Suprapubic skin (tissue), 4 donors: ENCODE results near the gene CALM3. TPM values are rescaled to one million over a fixed set of nuclear protein-coding genes. Genes with fewer than 3 reads are reported as not detected.

Source experiments
- DNase-seq, 2 donors: peaks; one replicate each; pipeline ENCODE4 v3.0.0-alpha.2; 2019; ENCODE audit warnings: low spot score in 2 of 2
- H3K27ac ChIP-seq: fragments of 200-600 bp; sonication (generic); one replicate; pipeline ENCODE4 v1.5.1; 2019
- H3K27me3 ChIP-seq: fragments of 200-600 bp; sonication (generic); one replicate; pipeline ENCODE4 v1.5.1; 2019
- H3K36me3 ChIP-seq: fragments of 200-600 bp; sonication (generic); one replicate; pipeline ENCODE4 v1.5.1; 2019
- H3K4me1 ChIP-seq: fragments of 200-600 bp; sonication (generic); one replicate; pipeline ENCODE4 v1.5.1; 2019
- H3K4me3 ChIP-seq: fragments of 200-600 bp; sonication (generic); one replicate; pipeline ENCODE4 v1.5.1; 2019; ENCODE audit warnings: mild to moderate bottlenecking
- H3K9me3 ChIP-seq: fragments of 200-600 bp; sonication (generic); one replicate; pipeline ENCODE4 v1.5.1; 2019
- CTCF ChIP-seq, 2 donors: fragments of 200-600 bp in 1 of 2; fragments of 450-650 bp in 1 of 2; sonication (generic) in 1 of 2; IDR thresholded peaks; one replicate each; pipeline ENCODE4 v1.5.1; 2016 to 2019; ENCODE audit warnings: antibody characterized with exemption in 2 of 2, mild to moderate bottlenecking in 1 of 2, moderate library complexity in 1 of 2
- EP300 ChIP-seq: sonication (generic); formaldehyde crosslinking; IDR thresholded peaks from one replicate; pipeline ENCODE4 v1.6.1; 2017; ENCODE audit warnings: antibody characterized with exemption
- POLR2A ChIP-seq, 2 donors: fragments of 450-650 bp; IDR thresholded peaks; one replicate each; pipeline ENCODE4 v1.6.1; 2017; ENCODE audit warnings: antibody characterized with exemption in 2 of 2, mild to moderate bottlenecking in 2 of 2, moderate library complexity in 2 of 2
- POLR2AphosphoS5 ChIP-seq, 3 donors: sonication (generic); formaldehyde crosslinking; IDR thresholded peaks; one replicate each; pipeline ENCODE4 v1.6.1; 2017; ENCODE audit warnings: antibody characterized with exemption in 3 of 3
- WGBS: methylation state at CpG from one replicate; pipeline ENCODE4 v1.1.5; 2018; 5-methylcytosine and 5-hydroxymethylcytosine counted together
- total RNA-seq, 4 donors: library from RNA; depleted of rRNA; stranded (reverse); fragments of >200 nt; gene quantifications; one replicate each; pipeline ENCODE4 v1.1.0, GENCODE V29; 2016

Gene CALM3
- total RNA-seq, 4 donors from 2014 or later: 56.0 to 102 (median 78.6) TPM

DNA sequence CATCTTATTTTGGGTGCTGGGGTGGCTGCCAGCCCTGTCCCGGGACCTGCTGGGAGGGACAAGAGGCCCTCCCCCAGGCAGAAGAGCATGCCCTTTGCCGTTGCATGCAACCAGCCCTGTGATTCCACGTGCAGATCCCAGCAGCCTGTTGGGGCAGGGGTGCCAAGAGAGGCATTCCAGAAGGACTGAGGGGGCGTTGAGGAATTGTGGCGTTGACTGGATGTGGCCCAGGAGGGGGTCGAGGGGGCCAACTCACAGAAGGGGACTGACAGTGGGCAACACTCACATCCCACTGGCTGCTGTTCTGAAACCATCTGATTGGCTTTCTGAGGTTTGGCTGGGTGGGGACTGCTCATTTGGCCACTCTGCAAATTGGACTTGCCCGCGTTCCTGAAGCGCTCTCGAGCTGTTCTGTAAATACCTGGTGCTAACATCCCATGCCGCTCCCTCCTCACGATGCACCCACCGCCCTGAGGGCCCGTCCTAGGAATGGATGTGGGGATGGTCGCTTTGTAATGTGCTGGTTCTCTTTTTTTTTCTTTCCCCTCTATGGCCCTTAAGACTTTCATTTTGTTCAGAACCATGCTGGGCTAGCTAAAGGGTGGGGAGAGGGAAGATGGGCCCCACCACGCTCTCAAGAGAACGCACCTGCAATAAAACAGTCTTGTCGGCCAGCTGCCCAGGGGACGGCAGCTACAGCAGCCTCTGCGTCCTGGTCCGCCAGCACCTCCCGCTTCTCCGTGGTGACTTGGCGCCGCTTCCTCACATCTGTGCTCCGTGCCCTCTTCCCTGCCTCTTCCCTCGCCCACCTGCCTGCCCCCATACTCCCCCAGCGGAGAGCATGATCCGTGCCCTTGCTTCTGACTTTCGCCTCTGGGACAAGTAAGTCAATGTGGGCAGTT is 8.6 kb downstream of the CALM3 start:
- no peak for TF ChIP-seq CTCF (IDR thresholded peaks at IDR 0.05)
- TF ChIP-seq POLR2A (IDR thresholded peaks at IDR 0.05): no peak
- TF ChIP-seq EP300: no peak
- no peak for TF ChIP-seq POLR2AphosphoS5 (IDR thresholded peaks at IDR 0.05)
- H3K36me3 ChIP-seq: peaks cover 54% of the 10 kb centered on the region
- no peaks in the 10 kb centered on the region for H3K9me3 ChIP-seq
- peak; percentile 44 to 77 for DNase-seq
- no peak overlapping the region for H3K27ac ChIP-seq
- peaks cover 45% of the 10 kb centered on the region for H3K4me1 ChIP-seq
- 80% methylated on average over 28 of the region's 30 CpGs for WGBS
- no peak overlapping the region for H3K4me3 ChIP-seq
- no peaks in the 10 kb centered on the region for H3K27me3 ChIP-seq

- WGBS: 58% methylated on average over 5 of the region's 5 CpGs
- Histone ChIP-seq H3K4me3 (no peak overlapping the region), H3K27ac (no peak overlapping the region), H3K4me1 (peaks cover 39% of the 10 kb centered on the region), H3K27me3 (no peaks in the 10 kb centered on the region), H3K36me3 (peaks cover 54% of the 10 kb centered on the region), H3K9me3 (no peaks in the 10 kb centered on the region)
- peak in 1 of 2 donors; percentile 66 for DNase-seq
- TF ChIP-seq CTCF (IDR thresholded peaks at IDR 0.05) (no peak), EP300 (no peak), POLR2A (IDR thresholded peaks at IDR 0.05) (no peak), POLR2AphosphoS5 (IDR thresholded peaks at IDR 0.05) (no peak)
Measured at GRCh38 chr19:46610413-46610775, 9.3 kb downstream of the CALM3 start.

GRCh38 chr19:46610851-46611770 is 10.0 kb downstream of the CALM3 start:
- Histone ChIP-seq H3K4me3 (no peak overlapping the region), H3K27me3 (no peaks in the 10 kb centered on the region), H3K27ac (no peak overlapping the region), H3K4me1 (peaks cover 32% of the 10 kb centered on the region), H3K36me3 (peaks cover 47% of the 10 kb centered on the region), H3K9me3 (no peaks in the 10 kb centered on the region)
- 56% methylated on average over 17 of the region's 17 CpGs for WGBS
- TF ChIP-seq POLR2AphosphoS5 (IDR thresholded peaks at IDR 0.05): no peak
- DNase-seq: peak in 1 of 2 donors; percentile 65

- 44% methylated on average over 6 of the region's 6 CpGs for WGBS
- Histone ChIP-seq H3K27me3 (no peaks in the 10 kb centered on the region), H3K27ac (no peak overlapping the region), H3K4me1 (peaks cover 31% of the 10 kb centered on the region), H3K4me3 (no peak overlapping the region), H3K9me3 (no peaks in the 10 kb centered on the region), H3K36me3 (peaks cover 42% of the 10 kb centered on the region)
- TF ChIP-seq POLR2A (IDR thresholded peaks at IDR 0.05) (no peak), CTCF (IDR thresholded peaks at IDR 0.05) (no peak), EP300 (no peak), POLR2AphosphoS5 (IDR thresholded peaks at IDR 0.05) (no peak)
- no peak for DNase-seq
Measured at GRCh38 chr19:46611776-46612175, 10.6 kb downstream of the CALM3 start.

DNA sequence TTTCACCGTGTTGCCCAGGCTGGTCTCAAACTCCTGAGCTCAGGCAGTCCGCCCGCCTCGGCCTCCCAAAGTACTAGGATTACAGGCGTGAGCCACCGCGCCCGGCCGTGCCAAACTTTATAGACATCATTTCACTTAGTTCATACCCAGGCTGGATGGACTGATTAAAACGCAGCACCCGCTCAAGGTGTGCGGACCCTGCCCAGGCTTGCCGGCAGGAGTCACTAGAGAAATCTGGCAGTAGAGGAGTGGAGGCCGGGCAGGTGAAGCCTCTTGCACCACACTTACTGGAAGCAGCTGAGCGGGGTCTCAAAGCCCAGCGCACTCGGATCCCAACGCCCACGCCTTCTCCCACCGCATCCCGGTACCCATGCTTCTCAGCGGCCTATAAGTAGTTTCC is 12.4 kb downstream of the CALM3 start:
- H3K27ac ChIP-seq: no peak overlapping the region
- 85% methylated on average over 22 of the region's 22 CpGs for WGBS
- peaks cover 36% of the 10 kb centered on the region for H3K4me1 ChIP-seq
- peak; percentile 57 to 78 for DNase-seq
- no peak overlapping the region for H3K4me3 ChIP-seq
- peaks cover 24% of the 10 kb centered on the region for H3K36me3 ChIP-seq
- no peak for TF ChIP-seq CTCF (IDR thresholded peaks at IDR 0.05)
- TF ChIP-seq EP300: no peak
- no peak for TF ChIP-seq POLR2AphosphoS5 (IDR thresholded peaks at IDR 0.05)
- TF ChIP-seq POLR2A (IDR thresholded peaks at IDR 0.05): no peak
- H3K9me3 ChIP-seq: no peaks in the 10 kb centered on the region
- H3K27me3 ChIP-seq: no peaks in the 10 kb centered on the region
